Stimulated activated naive CD8-positive, alpha-beta T cell treated with anti-CD3 and anti-CD28 coated beads, Interleukin-15, Interleukin-2, amounts not matched to agents 100 ng/mL and 50 ng/mL, for 24 hours (primary cell): ENCODE results near the gene SLC16A12.
"Not testable (repeated sequence)": the region's sequence is repeated elsewhere in the genome, so short reads cannot be mapped to it uniquely, and the experiment has no call there.

ENCODE experiments used
- H3K27ac Mint-ChIP-seq: one replicate; pipeline ENCODE4 v1.8.0; 2021; ENCODE audit warnings: mild to moderate bottlenecking, mixed read lengths
- H3K27me3 Mint-ChIP-seq: one replicate; pipeline ENCODE4 v1.8.0; 2021; ENCODE audit warnings: mixed read lengths
- H3K36me3 Mint-ChIP-seq: one replicate; pipeline ENCODE4 v1.8.0; 2021; ENCODE audit warnings: low read depth, mixed read lengths
- H3K4me1 Mint-ChIP-seq: one replicate; pipeline ENCODE4 v1.8.0; 2021; ENCODE audit warnings: low read depth, mixed read lengths
- H3K4me3 Mint-ChIP-seq: one replicate; pipeline ENCODE4 v1.8.0; 2021; ENCODE audit warnings: mild to moderate bottlenecking, mixed read lengths
- H3K9me3 Mint-ChIP-seq: one replicate; pipeline ENCODE4 v1.8.0; 2021; ENCODE audit warnings: mixed read lengths

The SLC16A12 gene

GRCh38 chr10:89531359-89531758, 4.0 kb downstream of the SLC16A12 start:
- Mint-ChIP-seq H3K4me1 (peaks cover 8% of the 10 kb centered on the region), H3K27ac (no peak overlapping the region), H3K36me3 (no peaks in the 10 kb centered on the region), H3K4me3 (no peak overlapping the region), H3K9me3 (no peaks in the 10 kb centered on the region), H3K27me3 (peaks cover 50% of the 10 kb centered on the region)

DNA sequence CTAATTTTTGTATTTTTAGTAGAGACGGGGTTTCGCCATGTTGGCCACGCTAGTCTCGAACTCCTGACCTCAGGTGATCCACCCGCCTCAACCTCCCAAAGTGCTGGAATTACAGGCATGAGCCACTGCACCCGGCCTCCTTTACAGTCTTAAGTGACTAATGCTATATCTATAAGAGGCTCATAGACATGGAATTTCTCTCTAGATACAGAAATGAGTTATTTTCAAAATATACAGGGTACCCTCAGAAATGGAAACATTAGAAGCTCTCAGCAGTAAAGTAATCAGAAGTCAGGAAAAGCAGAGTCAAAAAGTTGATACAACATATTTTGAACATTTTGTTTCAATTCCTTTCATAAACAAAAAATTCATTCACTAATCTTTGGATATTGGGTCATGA, 5.7 kb downstream of the SLC16A12 start:
- H3K9me3 Mint-ChIP-seq, H3K27ac Mint-ChIP-seq, H3K36me3 Mint-ChIP-seq, H3K4me3 Mint-ChIP-seq, H3K4me1 Mint-ChIP-seq: not testable (repeated sequence)
- peaks cover 46% of the 10 kb centered on the region for H3K27me3 Mint-ChIP-seq

DNA sequence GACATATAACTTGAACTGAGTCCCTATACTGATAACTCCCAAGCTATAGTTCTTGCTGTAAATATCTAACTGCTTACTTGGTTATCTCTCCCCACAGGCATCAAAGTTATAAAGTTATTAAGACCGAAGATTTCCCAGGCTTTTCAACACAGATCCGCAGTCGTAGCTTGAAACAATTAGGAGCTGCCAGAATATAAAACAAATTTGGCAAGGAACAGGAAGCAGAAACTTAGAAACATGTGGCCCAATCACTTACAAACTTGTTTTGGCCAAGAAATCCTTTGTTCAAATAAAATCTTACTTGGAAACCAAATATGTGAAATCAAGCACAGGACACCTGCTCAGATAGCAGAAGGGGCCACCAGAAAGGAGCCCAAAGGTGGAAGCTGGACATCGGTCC, 9.0 kb downstream of the SLC16A12 start:
- no peak overlapping the region for H3K27ac Mint-ChIP-seq
- no peak overlapping the region for H3K4me3 Mint-ChIP-seq
- no peaks in the 10 kb centered on the region for H3K36me3 Mint-ChIP-seq
- no peaks in the 10 kb centered on the region for H3K4me1 Mint-ChIP-seq
- H3K9me3 Mint-ChIP-seq: no peaks in the 10 kb centered on the region
- H3K27me3 Mint-ChIP-seq: peaks cover 18% of the 10 kb centered on the region

DNA sequence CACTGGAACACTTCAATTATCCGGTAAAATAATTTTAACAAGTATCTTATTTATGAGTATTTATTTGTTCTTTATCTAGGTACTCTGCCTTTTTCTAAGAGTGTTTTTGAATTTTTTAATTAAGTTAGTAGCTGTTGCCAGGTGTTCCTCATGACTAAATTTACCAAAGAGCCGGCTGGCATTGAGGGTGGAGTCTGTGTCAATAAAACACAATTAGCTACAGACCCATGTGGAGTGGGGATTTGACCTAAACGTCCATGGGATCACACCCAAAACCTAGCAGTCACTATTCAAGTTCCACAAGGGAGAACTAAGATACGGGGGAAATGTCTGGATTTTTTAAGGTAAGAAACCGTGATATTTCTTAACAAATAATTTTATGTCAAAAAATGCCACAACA, 9.8 kb downstream of the SLC16A12 start:
- Mint-ChIP-seq H3K27ac (no peak overlapping the region), H3K4me3 (no peak overlapping the region), H3K4me1 (no peaks in the 10 kb centered on the region), H3K27me3 (peaks cover 13% of the 10 kb centered on the region), H3K9me3 (no peaks in the 10 kb centered on the region), H3K36me3 (no peaks in the 10 kb centered on the region)

GRCh38 chr10:89524279-89524678, 11.1 kb downstream of the SLC16A12 start:
- no peaks in the 10 kb centered on the region for H3K4me1 Mint-ChIP-seq
- peaks cover 15% of the 10 kb centered on the region for H3K27me3 Mint-ChIP-seq
- H3K27ac Mint-ChIP-seq: no peak overlapping the region
- H3K36me3 Mint-ChIP-seq: no peaks in the 10 kb centered on the region
- H3K4me3 Mint-ChIP-seq: no peak overlapping the region
- H3K9me3 Mint-ChIP-seq: no peaks in the 10 kb centered on the region

GRCh38 chr10:89523274-89523673, 12.1 kb downstream of the SLC16A12 start:
- H3K9me3 Mint-ChIP-seq: no peaks in the 10 kb centered on the region
- no peaks in the 10 kb centered on the region for H3K36me3 Mint-ChIP-seq
- no peaks in the 10 kb centered on the region for H3K4me1 Mint-ChIP-seq
- no peak overlapping the region for H3K4me3 Mint-ChIP-seq
- no peak overlapping the region for H3K27ac Mint-ChIP-seq
- H3K27me3 Mint-ChIP-seq: peaks cover 13% of the 10 kb centered on the region

- Mint-ChIP-seq H3K36me3 (no peaks in the 10 kb centered on the region), H3K27me3 (peaks cover 13% of the 10 kb centered on the region), H3K9me3 (no peaks in the 10 kb centered on the region), H3K27ac (no peak overlapping the region), H3K4me1 (no peaks in the 10 kb centered on the region), H3K4me3 (no peak overlapping the region)
These were observed 12.9 kb downstream of the SLC16A12 start for GRCh38 chr10:89522463-89522862.

DNA sequence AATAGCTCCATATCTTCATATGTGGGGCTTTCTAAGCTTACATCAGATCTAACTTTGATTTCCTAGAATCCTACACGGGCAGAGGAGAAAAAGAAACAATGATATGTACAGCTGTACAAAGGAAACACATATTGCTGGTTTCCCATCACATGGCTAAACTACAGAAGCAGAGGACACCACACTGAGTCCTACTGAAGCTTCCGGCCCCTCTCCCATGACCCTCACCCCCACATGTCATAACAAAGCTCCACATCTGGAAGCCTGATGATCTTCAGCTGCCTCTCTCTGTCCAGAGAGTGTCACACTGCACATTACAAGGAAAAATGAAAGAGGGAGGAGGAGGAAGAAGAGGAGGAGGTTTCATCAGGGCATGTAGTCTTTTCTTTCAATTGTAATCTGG, 14.0 kb downstream of the SLC16A12 start:
- H3K27ac Mint-ChIP-seq: no peak overlapping the region
- H3K4me1 Mint-ChIP-seq: no peaks in the 10 kb centered on the region
- no peaks in the 10 kb centered on the region for H3K36me3 Mint-ChIP-seq
- no peak overlapping the region for H3K4me3 Mint-ChIP-seq
- no peaks in the 10 kb centered on the region for H3K9me3 Mint-ChIP-seq
- peaks cover 13% of the 10 kb centered on the region for H3K27me3 Mint-ChIP-seq

- Mint-ChIP-seq H3K36me3 (no peaks in the 10 kb centered on the region), H3K27me3 (peaks cover 13% of the 10 kb centered on the region)
These were observed 14.7 kb downstream of the SLC16A12 start for GRCh38 chr10:89520706-89521105.

DNA sequence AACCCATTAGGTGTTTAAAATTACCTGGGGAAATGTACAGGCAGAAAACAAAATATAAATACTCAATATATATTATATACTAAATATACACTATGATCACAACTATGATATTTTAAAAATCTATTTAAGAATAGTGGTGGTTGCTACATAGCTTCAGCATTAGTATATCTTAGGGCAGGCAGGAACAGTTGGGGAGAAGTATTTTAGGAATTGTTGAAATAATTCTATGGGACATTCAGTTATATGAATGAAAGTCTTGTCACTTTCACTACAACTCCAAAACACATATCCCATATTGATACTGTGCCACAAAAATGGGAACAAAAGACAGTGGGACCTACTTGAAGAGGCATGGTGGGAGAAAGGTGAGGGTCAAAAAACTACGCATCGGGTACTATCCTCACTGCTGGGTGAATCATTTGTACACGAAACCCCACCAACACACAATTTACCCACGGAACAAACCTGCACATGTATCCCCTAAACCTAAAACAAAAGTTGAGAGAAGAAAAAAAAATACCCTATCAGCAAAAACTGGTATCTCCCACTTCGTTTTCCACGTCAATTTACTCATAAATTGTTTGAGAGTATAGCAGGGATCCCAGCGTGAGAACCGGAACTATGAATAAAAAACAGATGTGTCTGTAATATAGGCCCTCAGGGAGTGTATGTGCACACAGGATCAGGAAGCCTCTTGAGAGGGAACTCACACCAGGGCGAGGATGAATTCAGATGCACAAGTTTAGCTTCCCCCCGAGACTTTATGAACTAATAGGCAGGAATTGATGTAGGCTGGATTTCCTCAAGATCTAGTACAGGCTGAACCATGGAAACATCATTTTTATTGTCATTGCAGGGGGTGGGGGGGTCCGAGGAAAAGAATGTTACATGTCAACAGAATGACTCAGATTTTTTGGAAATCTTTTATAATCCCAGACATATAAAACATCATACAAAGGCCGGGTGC, 16.2 kb downstream of the SLC16A12 start:
- Mint-ChIP-seq H3K36me3 (no peaks in the 10 kb centered on the region), H3K4me3 (no peak overlapping the region), H3K27me3 (peaks cover 5% of the 10 kb centered on the region), H3K9me3 (no peaks in the 10 kb centered on the region), H3K4me1 (no peaks in the 10 kb centered on the region), H3K27ac (no peak overlapping the region)

More at GRCh38 chr10:89520706-89521105, 14.7 kb downstream of the SLC16A12 start:
- Mint-ChIP-seq H3K9me3 (no peaks in the 10 kb centered on the region), H3K4me3 (no peak overlapping the region), H3K27ac (no peak overlapping the region), H3K4me1 (no peaks in the 10 kb centered on the region)

DNA sequence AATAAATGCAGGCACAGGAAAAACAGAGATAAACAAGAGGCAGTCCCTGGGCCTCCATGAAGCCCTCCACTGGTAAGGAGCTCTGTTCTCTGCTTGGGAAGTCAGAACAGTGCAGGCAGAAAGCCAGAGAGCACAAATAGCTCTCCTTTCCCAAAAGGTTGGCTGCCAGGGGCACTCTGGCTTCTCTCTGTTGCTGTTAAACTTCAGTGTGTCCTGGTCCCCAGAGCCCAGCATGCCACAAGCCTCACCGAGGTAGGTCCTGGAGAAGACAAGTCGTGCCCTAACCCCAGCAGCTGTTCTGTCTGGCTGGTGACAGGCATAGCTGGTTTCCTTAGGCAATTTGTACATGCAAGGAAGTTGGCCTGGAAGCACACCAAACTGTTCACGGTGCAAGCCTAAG, 17.3 kb downstream of the SLC16A12 start:
- Mint-ChIP-seq H3K4me1 (no peaks in the 10 kb centered on the region), H3K36me3 (no peaks in the 10 kb centered on the region), H3K4me3 (no peak overlapping the region), H3K9me3 (no peaks in the 10 kb centered on the region), H3K27me3 (peaks cover 5% of the 10 kb centered on the region), H3K27ac (no peak overlapping the region)

DNA sequence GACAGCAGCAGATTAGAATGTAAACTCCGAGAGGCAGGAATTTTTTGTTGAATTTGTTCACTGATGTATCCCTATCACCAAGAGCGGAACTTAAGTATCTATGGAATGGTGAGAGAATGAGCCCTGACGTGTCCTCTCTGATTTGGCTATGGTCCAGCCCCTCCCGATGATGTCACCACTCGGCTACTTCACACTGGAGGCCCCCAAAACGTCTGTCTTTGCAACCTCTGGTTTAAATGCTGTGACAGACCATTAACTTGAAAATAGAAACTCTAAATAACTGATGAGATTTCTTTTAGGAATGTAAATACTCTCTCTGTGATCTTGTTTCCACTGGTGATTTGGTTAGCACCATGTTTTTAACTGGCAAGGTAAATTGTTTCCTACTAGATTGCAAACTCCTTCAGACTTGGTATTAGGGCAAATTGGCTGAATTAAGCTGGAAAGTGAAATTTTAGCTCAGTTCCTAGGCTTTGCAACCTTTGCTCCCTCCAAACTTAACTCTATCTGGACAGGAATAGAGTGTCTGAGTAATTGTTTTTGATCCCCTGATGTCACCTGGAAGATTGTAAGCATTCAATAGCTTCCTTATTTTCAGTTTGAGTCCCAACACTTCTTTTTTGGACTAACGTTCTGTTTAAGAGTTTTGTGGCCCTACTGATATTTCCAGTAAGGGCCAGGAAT, 19.1 kb downstream of the SLC16A12 start:
- Mint-ChIP-seq H3K4me1 (no peaks in the 10 kb centered on the region), H3K27ac (no peak overlapping the region), H3K27me3 (peaks cover 5% of the 10 kb centered on the region), H3K4me3 (no peak overlapping the region), H3K9me3 (no peaks in the 10 kb centered on the region), H3K36me3 (no peaks in the 10 kb centered on the region)

- no peak overlapping the region for H3K27ac Mint-ChIP-seq
- H3K36me3 Mint-ChIP-seq: no peaks in the 10 kb centered on the region
- no peaks in the 10 kb centered on the region for H3K9me3 Mint-ChIP-seq
- H3K27me3 Mint-ChIP-seq: peaks cover 5% of the 10 kb centered on the region
- H3K4me1 Mint-ChIP-seq: no peaks in the 10 kb centered on the region
- H3K4me3 Mint-ChIP-seq: no peak overlapping the region
These were observed 20.2 kb downstream of the SLC16A12 start for GRCh38 chr10:89515031-89515841.

GRCh38 chr10:89513206-89513605, 22.2 kb downstream of the SLC16A12 start:
- H3K27ac Mint-ChIP-seq: no peak overlapping the region

More at GRCh38 chr10:89513206-89513605, 22.2 kb downstream of the SLC16A12 start:
- H3K4me3 Mint-ChIP-seq: no peak overlapping the region
- H3K36me3 Mint-ChIP-seq: no peaks in the 10 kb centered on the region
- no peaks in the 10 kb centered on the region for H3K27me3 Mint-ChIP-seq
- no peaks in the 10 kb centered on the region for H3K9me3 Mint-ChIP-seq
- no peaks in the 10 kb centered on the region for H3K4me1 Mint-ChIP-seq
